Activated CD8-positive, alpha-beta memory T cell treated with anti-CD3 and anti-CD28 coated beads for 36 hours (primary cell): ENCODE data around the gene TAL1. TPM values are rescaled to one million over a fixed set of nuclear protein-coding genes. Genes with fewer than 3 reads are reported as not detected.

Source experiments
- CTCF ChIA-PET: fragments of 350-600 bp; sonication (Branson Sonifier 250); formaldehyde crosslinking; loops from one replicate; lab custom pipeline; 2021; ENCODE audit warnings: antibody characterized with exemption; lab: Charles Lee
- POLR2A ChIA-PET: fragments of 350-600 bp; sonication (Branson Sonifier 250); formaldehyde crosslinking; loops from one replicate; lab custom pipeline; 2021; ENCODE audit warnings: antibody characterized with exemption; lab: Charles Lee
- total RNA-seq, 2 experiments: library from RNA; stranded (reverse); gene quantifications; one replicate each; pipeline ENCODE4 v1.2.3, GENCODE V29; 2021

Gene TAL1
- total RNA-seq, 2 experiments from 2014 or later = not detected

- ChIA-PET CTCF (interaction anchor here (0.6 to 4.3 kb wide), 13 partner anchors 9 to 553 kb away, joined by 3 to 25 read pairs (median 3); partner anchors contain the start of gene TAL1), POLR2A (no interaction called here)
Observed at GRCh38 chr1:47192458-47193384, 39.3 kb downstream of the TAL1 start.

GRCh38 chr1:47191940-47192457 is 40.0 kb downstream of the TAL1 start:
- CTCF ChIA-PET = interaction anchor here (1.0 to 4.3 kb wide), 7 partner anchors 8 to 552 kb away, joined by 3 to 25 read pairs (median 3); no protein-coding TSS in a partner anchor
- POLR2A ChIA-PET = no interaction called here

GRCh38 chr1:47190857-47191256 is 41.2 kb downstream of the TAL1 start:
- ChIA-PET CTCF (interaction anchor here (0.7 to 3.5 kb wide), 2 partner anchors 12 to 1837 kb away, joined by 4 to 19 read pairs; no protein-coding TSS in a partner anchor), POLR2A (no interaction called here)

GRCh38 chr1:47190509-47190855 is 41.5 kb downstream of the TAL1 start:
- CTCF ChIA-PET = interaction anchor here (1.2 kb wide), 1 partner anchor 11 kb away, joined by 5 read pairs; no protein-coding TSS in a partner anchor
- POLR2A ChIA-PET = interaction anchor here (0.5 kb wide), 1 partner anchor 430 kb away, joined by 4 read pairs; no protein-coding TSS in a partner anchor

- ChIA-PET CTCF (interaction anchor here (1.2 kb wide), 1 partner anchor 11 kb away, joined by 5 read pairs; no protein-coding TSS in a partner anchor), POLR2A (interaction anchor here (0.5 kb wide), 1 partner anchor 429 kb away, joined by 4 read pairs; no protein-coding TSS in a partner anchor)
Observed at GRCh38 chr1:47189844-47190508, 42.0 kb downstream of the TAL1 start, which contains the start of gene PDZK1IP1. Gene PDZK1IP1 (minus strand): TSS chr1:47190036. CDS start chr1:47189932, 104 bp downstream.

- POLR2A ChIA-PET = no interaction called here
- CTCF ChIA-PET = interaction anchor here (1.2 to 1.9 kb wide), 2 partner anchors 10 kb away, joined by 5 to 8 read pairs; no protein-coding TSS in a partner anchor
Observed at GRCh38 chr1:47188791-47189785, 42.9 kb downstream of the TAL1 start.

- CTCF ChIA-PET = interaction anchor here (1.9 kb wide), 1 partner anchor 9 kb away, joined by 8 read pairs; no protein-coding TSS in a partner anchor
- POLR2A ChIA-PET = no interaction called here
Observed at GRCh38 chr1:47187926-47188250, 44.1 kb downstream of the TAL1 start.

GRCh38 chr1:47187231-47187925 is 44.6 kb downstream of the TAL1 start:
- ChIA-PET POLR2A (no interaction called here), CTCF (interaction anchor here (1.9 kb wide), 1 partner anchor 8 kb away, joined by 8 read pairs; no protein-coding TSS in a partner anchor)

- ChIA-PET POLR2A (no interaction called here), CTCF (no interaction called here)
Observed at GRCh38 chr1:47186267-47187185, 45.5 kb downstream of the TAL1 start.

GRCh38 chr1:47184822-47185677 is 47.0 kb downstream of the TAL1 start:
- ChIA-PET CTCF (interaction anchor here (0.7 to 3.0 kb wide), 5 partner anchors 8 to 78 kb away, joined by 3 to 13 read pairs (median 4); no protein-coding TSS in a partner anchor), POLR2A (interaction anchor here (0.6 kb wide), 1 partner anchor 150 kb away, joined by 3 read pairs; no protein-coding TSS in a partner anchor)

GRCh38 chr1:47184090-47184821 is 47.8 kb downstream of the TAL1 start:
- CTCF ChIA-PET = interaction anchor here (0.7 to 3.0 kb wide), 5 partner anchors 8 to 79 kb away, joined by 3 to 13 read pairs (median 4); no protein-coding TSS in a partner anchor
- POLR2A ChIA-PET = interaction anchor here (0.6 kb wide), 1 partner anchor 151 kb away, joined by 3 read pairs; no protein-coding TSS in a partner anchor

- ChIA-PET CTCF (interaction anchor here (1.0 to 3.0 kb wide), 3 partner anchors 8 to 19 kb away, joined by 3 to 13 read pairs (median 3); no protein-coding TSS in a partner anchor), POLR2A (no interaction called here)
Observed at GRCh38 chr1:47183308-47184089, 48.5 kb downstream of the TAL1 start.

- CTCF ChIA-PET = interaction anchor here (1.3 to 3.0 kb wide), 2 partner anchors 10 to 81 kb away, joined by 4 to 13 read pairs; no protein-coding TSS in a partner anchor
- POLR2A ChIA-PET = no interaction called here
Observed at GRCh38 chr1:47182676-47183235, 49.3 kb downstream of the TAL1 start.
